HG02852 (cell line): ENCODE data around the gene DCDC2.
A peak's percentile ranks its signal among the peaks of the same experiment; 100 is the strongest.
"Not testable (repeated sequence)": the region's sequence is repeated elsewhere in the genome, so short reads cannot be mapped to it uniquely, and the experiment has no call there.

Experiments used
- ATAC-seq: cut with Tn5 transposase; IDR thresholded peaks from one replicate; pipeline ENCODE4 v1.9.1; 2021; ENCODE audit warnings: mild to moderate bottlenecking, moderate library complexity; ENCODE audit not compliant: unreplicated experiment

DCDC2 gene

DNA sequence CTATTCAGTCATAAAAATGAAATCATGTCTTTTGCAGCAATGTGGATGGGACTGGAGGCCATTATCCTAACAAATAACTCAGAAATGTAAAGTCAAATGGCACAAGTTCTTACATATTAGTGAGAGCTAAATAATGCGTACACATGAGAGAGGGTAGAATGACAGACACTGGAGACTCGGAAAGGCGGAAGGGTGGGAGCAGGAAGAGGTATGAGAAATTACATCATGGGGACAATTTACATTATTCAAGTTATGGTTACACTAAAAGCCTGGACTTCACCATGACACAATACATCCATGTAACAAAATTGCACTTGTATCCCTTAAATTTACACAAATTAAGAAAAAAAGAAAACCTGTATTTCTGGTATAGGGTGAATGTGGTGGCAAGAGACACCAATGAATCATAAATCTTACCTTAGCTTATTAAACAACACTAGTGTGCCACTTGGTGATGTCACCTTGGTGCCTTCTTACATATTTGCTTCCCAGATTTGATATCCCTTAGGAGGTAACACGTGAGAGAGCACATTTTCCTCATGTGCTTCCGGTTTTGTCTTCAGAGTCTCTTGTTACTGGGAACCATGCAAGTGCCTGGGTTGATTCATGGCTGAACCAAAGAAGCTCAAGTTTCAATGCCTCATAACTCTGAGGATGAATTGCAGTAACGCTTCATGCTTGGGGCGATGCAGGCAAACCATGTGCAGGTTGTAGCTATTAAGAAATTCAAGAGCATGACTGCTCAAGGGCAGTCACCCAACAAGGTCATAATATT is 84.6 kb downstream of the DCDC2 start:
- ATAC-seq = no peak

DNA sequence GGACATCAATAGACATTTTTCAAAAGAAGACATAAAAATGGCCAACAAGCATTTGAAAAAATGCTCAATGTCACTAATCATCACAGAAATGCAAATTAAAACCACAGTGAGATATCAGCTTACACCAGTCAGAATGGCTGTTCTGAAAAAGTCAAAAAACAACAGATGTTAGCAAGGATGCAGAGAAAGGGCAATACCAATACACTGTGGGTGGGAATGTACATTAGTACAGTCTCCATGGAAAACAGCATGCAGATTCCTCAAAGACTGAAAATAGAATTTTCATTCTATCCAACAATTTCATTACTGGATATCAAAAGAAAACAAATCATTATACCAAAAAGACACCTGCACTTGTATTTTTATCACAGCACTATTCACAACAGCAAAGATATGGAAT is 85.3 kb downstream of the DCDC2 start:
- no peak for ATAC-seq

DNA sequence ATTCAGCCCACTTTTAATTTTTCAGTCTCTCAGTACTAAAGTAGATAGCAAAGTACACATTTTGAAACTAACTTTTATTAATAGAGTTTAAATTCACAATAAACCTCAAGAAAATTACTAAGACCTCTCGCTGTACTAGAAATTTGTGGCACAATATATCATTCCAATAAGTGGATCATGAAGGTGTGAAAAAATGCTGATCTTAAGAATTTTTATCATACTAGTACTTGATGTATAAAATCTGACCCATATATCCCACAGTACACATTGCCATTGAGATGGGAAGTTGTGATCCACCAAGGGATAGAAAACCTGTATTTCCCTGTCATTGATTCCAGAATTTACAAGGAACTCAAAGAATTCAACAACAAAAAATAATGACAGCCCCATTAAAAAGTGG is 85.7 kb downstream of the DCDC2 start:
- no peak for ATAC-seq

DNA sequence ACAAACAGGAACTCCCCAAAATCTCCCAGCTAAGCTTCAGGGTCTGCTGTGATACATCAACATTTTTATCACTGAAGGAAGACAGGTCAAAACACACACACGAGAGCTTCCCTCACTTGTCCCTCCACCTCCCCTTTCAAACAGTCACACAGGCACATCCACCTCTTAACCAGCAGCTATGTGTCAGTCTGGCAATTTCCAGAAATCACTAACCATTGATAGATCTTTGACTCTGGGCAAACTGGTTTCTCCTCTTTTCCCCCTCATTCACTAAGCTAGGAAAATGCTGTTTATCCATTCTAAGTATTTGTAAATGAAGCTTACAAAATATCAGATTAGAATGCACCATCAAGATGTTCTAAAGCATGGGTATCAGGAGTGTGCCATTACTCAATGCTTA is 87.8 kb downstream of the DCDC2 start:
- ATAC-seq = no peak

DNA sequence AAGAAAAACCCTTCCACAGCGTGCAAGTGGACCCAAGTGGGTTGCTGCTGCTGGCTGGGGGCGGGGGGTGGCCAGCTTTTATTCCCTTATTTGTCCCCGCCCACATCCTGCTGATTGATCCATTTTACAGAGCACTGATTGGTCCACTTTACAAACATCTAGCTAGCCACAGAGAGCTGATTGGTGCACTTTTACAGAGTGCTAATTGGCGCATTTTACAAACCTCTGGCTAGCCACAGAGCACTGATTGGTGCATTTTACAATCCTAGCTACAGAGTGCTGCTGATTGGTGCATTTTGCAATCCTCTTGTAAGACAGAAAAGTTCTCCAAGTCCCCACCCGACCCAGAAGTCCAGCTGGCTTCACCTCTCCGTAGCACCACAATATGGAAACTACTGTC is 99.6 kb downstream of the DCDC2 start:
- not testable (repeated sequence) for ATAC-seq

DNA sequence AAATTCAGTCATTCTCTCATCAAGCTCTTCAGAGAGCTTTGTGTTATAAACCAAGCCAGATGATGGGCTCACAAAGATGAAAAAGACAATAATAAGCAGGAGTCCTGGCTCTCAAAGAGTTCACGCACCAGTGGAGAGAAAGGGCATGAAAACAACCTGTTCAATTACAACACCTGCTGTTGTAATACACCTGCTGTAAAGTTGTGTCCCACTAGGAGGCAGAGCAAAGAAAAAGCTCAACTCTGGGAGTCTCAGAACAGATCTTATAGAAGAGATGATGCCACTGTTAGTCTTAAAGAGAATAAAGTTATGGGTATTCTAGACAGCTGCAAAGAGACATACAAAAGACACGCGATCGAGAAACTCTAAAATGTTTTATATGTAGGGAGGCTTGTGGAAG is 100.6 kb downstream of the DCDC2 start:
- no peak for ATAC-seq

DNA sequence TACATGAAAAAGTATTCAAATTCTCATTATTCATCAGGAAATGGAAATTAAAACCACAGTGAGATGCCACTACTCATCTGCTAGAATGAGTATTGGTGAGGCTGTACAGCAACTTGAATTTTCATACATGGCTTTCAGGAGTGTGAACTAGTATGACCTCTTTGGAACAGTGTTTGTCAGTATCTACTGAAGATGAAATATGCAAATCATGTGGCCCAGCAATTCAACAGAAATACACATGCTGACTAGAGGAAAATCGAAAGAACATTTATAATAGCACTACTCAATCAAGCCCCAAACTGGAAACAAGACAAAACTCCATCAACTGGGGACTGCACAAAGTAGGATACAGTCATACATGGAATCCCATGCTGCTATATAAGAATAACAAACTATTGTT is 102.2 kb downstream of the DCDC2 start:
- peak; percentile 93 for ATAC-seq

DNA sequence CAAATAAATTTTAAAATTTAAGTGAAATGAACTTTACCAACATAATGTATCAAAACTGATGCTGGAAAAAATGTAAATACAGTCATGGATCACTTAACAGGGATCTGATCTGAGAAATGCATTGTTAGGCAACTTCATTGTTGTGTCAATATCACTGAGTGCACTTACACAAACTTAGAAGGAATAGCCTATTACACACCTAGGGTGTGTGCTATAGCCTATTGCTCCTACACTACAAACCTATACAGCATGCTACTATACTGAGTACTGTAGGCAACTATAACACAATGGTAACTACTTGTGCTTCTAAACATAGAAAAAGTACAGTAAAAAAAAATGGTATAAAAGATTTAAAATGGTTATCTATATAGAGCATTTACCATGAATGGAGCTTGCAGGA is 104.5 kb downstream of the DCDC2 start:
- no peak for ATAC-seq

DNA sequence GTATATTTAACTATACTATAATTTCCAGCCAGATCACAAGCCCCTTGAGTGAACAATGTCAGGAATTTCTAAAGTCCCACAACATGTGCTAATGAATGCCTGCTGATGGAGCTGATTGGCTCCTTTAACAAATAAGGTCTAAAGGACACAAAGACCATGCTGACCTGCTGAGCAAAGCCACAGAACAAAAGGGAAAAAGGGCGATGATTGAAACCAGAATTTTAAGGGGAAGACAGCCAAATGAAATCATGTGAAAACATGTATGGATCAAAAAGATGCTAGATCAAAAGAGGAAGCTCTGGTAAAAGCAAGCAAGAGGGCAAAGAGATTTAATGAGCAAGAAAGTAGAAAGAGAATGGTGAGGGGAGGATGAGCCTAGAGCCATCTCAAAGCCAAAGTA is 105.6 kb downstream of the DCDC2 start:
- ATAC-seq = no peak

DNA sequence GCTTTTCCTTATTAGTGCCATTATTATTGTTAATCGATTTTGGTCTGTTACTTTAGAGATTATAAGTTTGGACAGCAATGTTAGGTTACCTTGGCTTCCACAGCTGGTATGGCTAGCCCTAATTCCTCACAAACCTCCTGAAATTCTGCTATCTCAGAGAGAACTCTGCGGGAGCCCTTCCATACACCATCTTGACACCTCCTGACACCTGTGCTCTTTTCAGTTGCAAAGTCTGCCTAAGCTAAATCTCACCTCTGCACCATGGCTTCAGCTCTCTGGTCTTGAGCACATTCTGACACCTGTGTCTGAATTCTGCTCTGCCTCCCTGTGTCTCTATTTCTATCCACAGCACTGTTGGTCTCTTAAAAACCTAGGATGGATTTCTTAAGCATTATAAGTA is 106.5 kb downstream of the DCDC2 start:
- ATAC-seq = no peak

DNA sequence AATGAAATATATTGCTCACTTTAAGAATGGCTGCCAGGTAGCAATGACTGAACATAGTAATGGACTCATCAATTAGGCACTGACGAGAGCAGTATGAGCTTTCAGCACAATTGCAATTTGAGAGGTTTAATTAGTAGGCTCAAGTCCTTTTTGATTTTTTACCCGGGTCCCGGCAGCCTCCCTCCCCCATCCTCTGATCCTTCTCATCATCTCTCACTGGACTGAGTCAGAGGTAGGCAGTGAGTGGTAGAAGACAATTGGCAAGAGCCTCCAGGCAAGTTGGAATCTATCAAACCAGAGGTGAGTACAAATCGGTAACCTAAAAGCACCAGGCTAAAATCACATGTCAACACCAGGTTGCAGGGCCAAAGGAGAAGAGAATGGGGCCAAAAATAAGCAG is 107.9 kb downstream of the DCDC2 start:
- ATAC-seq = no peak

DNA sequence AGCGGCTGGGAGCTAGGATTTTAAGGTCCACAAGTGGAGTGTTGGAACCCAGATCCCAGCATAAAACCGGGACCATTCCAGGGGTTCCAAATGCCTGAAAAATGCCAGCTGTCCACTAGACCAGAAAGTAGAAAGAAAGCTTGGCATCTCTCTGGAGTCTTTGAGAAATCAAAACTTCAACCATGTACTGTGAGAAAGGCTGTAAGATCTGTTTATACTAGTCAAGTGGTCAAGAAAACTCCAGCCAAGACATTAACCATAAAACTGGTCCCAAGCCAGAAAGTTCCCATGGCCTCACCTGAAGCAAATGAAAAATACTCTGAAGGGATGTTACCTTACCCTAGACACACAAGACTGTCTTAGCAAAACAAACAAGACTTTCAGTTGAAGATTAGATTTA is 112.6 kb downstream of the DCDC2 start:
- ATAC-seq = no peak

DNA sequence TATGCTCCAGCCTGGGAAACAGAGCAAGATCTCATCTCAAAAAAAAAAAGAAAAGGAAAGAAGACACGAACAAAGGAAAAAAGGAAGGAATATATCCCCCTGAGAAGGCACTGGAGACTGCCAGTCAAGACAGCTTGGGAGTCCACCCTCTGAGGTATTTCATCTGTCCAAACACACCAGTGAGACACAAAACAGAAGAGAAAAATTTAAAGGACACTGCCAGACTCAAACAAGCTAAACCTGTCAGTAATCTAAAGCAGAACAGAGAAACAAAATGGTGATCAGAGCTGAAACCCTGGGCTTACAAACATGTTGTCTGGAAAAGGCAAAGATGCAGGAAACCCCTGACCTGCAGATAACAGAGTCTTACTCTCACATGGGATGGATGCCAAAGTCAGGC is 114.9 kb downstream of the DCDC2 start:
- ATAC-seq = no peak

DNA sequence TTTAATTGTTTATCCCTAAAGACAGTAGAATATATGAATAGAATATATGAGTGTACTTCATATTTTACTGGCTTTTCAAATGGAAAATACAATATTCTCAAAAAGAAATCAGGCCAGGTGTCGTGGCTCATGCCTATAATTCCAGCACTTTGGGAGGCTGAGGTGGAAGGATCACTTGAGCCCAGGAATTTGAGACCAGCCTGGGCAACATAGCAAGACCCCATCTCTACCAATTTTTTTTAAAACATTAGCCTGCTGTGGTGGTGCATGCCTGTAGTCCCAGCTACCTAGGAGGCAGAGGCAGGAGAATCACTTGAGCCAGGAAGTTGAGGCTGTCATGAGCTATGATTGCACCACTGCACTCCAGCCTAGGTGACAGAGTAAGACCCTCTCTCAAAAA is 116.1 kb downstream of the DCDC2 start:
- not testable (repeated sequence) for ATAC-seq

DNA sequence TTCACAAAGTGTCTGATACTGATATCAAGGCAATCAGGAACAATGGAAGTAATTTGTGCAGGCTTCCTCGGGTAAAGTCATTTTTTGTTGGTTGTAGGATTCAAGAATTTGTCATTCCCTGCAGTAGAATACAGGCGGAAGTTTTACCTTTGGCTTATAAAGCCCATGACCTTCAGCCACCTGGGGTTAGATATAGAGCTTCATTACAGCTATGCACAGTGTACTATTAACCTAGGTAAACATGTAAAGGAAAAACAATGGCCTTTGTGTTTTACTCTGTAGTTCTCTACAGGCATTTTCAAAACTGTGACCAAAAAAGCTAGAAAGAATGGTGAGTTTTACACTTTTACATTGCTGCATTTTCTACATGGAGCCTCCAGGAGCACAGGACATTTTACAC is 116.9 kb downstream of the DCDC2 start:
- ATAC-seq = no peak

DNA sequence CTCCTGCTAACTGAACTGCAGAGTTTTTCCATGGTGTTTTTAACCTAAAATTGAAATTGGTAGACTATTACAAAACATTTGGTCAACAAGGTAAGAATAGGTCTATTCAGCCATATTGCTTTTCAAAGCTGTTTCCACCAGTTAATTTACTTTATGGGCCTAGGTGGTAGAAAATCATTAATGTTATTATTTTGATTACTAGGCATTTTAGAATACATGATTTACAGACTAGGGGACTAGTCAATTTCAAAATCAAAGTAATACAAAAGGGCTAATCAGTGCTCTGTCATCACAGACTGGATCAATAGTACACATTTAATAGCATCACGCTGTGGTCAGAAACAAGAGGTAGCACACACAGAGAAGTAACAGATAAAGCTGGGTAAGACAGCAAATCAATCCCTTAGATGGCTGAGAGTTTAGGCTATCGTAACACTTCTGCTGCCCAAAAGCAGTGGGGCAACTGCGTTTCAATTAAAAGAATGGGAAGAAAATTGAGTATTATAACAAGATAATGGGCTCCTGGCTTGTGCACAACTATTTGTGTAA is 117.4 kb downstream of the DCDC2 start:
- ATAC-seq = no peak

DNA sequence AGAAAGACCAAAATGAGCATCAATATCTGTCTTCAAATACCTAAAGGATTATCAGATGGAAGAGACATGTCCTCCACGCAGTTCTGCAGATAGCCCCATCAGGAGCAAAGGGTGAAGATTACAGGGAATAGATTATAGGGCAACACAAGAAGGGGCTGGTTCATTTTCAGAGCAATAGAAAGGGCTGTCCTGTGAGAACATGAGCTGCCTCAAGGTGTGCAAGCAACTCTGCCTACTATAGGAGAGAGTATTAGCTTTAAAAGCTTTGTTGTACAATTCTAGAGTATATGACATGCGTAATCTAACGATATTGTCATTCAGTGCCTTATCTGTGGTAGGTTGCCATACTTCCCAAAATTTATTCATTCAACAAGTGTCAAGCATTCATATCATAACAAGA is 119.2 kb downstream of the DCDC2 start:
- no peak for ATAC-seq

DNA sequence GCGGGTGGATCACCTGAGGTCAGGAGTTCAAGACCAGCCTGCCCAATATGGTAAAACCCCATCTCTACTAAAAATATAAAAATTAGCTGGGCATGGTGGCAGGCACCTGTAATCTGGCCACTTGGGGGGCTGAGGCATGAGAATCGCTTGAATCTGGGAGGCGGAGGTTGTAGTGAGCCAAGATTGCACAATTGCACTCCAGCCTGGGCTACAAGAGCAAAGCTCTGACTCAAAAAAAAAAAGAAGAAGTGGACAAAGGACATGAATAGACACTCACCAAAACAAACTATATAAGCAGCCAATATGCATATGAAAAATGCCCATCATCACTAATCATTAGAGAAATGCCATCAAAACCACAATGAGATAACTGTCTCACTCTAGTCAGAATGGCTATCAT is 121.1 kb downstream of the DCDC2 start:
- not testable (repeated sequence) for ATAC-seq

DNA sequence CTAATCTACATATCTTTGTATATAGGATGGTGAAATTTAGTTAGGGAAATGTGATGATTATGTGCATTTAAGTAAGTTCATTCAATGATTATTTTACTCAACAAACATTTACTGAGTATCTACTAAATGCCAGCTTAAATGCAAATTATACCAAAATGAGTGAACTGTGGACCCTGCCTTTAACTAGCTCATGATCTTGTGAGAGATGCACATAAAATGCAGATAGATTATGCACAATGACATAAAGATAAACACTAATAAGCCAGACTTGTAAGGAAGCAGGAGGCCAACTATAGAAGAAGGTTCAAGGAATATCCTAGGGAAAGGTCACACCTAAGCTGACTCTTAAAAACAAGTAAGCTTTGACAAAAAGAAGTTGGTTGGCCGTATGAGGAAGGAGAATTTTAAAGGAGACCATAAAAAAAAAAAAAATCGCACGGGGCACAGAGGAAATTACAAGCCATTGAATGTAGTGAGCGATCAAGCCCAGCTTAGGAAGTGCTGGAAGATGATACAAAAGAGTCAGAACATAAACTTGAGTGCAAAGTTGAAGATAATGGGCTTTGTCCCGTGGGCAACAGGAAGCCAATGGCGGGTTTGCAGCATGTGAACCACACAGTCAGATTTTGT is 123.9 kb downstream of the DCDC2 start:
- no peak for ATAC-seq

DNA sequence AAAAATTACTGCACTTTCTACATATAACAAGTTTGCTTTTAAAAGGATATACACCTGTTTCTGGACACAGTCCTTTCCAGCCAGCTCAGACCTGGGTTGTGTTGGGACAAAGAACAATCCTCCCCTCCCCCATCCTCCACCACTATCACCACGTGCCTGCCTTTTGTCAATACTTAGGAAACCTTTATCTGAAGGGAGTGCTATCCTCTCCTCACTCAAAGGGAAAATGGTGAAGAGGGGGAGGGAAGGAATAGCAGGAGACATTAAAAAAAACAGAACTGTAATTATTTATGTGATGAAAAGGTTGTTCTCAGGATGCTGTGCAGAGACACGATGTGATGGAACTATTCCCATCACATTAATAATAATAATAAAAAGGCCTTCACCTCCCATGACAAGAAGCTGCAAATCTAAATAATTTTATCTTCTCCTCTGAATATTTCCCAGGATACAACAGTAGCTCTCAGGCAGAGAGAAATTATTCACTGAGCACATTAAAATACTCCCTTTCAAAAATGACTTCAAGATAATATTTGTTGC is 126.4 kb downstream of the DCDC2 start:
- ATAC-seq = no peak

DNA sequence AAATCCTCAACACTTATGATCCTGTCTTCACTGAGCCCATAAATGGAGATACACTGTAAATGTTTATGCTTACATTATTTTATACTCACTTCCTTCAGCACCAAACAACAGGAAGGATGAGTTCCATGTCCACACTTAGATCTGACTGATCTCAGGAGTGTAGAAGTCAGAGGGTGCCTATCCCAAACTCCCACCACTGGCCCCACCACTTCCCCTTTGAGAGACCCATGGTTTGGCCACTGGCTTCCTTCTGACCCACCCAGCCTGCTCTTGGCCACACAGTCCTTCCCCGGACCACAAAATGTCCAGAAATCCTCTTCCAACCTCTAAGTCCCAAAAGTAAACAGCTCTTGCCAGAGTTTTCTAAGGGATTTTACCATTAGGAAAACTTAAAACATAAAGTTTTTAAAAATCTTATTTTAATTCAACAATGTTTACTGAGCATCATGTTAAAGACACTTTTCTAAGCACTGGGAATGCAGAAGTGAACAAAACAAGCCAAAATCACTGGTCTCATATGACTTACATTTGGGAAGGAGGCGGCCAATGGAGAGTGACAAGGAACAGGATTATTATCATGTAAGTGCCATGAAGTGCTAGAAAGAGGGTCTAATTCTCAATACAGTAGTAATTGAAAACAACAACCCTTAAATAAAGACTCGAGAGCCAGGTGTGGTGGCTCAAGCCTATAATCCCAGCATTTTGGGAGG is 128.0 kb downstream of the DCDC2 start:
- no peak for ATAC-seq
